HG03159 (cell line): ENCODE data around the gene ARHGAP15.

Experiments used
- ATAC-seq: cut with Tn5 transposase; IDR thresholded peaks from one replicate; pipeline ENCODE4 v1.9.1; 2021; ENCODE audit warnings: mild to moderate bottlenecking, moderate library complexity; ENCODE audit not compliant: unreplicated experiment

Gene ARHGAP15

DNA sequence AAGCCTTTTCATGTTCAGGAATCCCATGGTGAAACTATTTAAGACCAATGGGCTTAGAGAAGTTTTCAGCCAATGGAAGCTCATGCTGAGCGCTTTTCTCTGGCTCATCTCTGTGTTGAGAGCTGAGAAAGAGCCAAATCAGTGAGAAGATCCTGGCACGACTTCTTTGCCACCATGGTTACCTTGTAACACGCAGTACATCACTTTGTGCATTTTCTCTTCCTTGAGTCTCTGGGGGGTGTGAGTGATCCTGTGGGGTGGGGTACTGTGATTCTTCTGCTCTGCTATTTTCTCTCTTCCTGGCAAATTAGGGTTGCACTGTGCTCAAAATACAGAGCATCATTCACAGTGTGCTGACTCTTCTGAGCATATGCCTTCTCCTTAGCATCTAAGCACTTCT, 664.2 kb downstream of the ARHGAP15 start:
- no peak for ATAC-seq

DNA sequence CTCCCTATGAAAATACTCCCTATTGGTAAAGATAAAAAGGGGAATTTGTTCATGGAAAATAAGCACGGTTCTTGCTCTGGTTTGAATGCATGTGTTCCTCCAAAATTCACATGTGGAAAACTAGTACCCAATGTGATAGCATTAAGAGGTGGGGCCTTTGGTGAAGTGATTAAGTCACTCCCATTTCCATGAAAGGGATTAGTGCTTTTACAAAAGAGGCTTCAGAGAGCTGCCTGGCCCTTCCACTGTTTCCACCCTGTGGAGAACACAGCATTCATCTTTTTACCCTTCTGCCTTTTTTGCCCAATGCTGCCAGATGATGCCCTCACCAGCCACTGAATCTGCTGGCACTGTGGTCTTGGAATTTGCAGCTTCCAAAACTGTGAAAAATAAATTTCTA, 666.8 kb downstream of the ARHGAP15 start:
- no peak for ATAC-seq

DNA sequence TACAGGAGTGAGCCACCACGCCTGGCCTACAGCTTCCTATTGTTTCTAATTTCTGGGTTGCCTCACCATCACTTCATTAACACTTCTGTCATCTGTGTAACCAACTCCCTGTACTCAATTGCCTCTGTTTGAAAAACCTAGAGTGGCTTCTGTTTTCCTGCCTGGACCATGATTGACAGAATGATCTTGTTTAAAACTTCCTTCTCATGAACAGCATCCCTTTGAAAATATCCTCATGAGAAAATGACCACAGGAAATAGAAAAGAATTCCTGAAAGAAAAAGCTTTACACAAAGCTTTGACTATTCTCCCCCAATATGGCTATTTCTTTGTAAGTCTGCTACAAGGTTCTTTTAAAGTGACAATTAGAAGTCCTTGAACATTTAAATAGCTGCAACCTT, 672.3 kb downstream of the ARHGAP15 start:
- no peak for ATAC-seq

DNA sequence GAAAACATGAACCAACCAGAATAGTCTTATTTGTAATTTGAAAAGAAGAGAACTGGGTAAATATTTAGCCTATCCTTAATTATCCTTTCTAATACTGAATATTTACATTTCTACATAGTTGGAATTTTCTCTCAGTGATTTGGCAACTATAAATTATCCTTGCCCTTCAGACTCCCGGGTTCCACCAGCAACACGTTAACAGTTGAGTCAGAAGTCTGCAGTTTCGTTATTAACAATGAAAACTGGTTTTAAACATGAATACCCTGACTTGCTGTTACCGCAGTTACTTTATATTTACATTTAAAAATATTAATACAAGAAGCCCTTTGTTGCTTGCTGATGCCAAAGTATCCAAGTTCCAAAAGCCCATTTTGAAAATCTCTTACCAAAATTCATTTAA, 673.0 kb downstream of the ARHGAP15 start:
- no peak for ATAC-seq

DNA sequence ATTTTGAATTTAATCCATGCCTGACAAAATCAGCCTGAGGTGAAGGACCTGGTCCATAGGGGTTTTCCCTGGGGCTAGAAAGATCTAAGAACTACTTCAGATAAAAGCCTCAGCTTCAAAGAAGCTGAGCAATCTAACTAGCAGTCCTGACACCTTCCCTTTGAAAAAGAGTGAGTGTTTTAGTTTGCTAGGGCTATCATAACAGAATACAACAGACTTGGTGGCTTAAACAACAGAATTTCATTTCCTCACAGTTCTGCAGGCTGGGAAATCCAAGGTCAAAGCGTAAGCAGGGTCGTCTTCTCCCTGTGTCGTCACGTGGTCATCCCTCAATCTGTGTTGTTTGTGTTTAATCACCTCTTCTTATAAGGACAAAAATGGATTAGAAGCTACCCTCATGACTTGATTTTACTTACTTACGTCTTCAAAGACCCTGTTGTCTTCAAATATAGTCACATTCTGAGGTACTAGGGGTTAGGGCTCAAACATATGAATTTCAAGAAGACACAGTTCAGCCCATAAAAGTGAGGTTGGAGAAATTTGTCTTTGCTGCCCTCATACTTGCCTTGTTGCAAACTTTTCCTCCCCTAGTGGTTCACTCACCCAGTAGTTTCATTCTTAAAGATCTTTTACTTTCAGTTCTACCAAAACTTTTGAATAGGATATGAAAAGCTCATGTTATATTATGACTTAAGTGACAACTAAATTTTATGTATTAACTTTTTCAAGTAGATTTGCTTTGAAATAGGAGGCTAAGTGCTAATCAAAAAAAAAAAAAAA, 673.8 kb downstream of the ARHGAP15 start:
- ATAC-seq = peak; percentile 85

DNA sequence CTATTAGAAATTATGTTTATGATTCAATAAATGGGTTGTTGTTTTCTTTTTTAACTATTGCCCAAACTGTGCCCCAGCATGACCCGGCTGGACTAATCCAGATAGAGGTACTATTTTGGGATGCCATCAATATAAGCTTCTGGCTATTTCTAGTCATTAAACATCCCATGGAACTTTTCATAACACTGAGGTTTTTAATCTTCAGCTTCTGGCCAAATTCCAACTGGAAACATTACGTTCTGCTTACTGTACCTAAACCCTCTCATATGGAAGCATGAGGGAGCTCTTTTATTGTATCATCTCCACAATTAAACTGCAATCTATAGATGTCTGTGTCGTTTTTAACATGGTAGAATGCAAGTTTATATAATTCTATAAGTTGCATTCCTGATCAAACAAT, 674.7 kb downstream of the ARHGAP15 start:
- no peak for ATAC-seq

DNA sequence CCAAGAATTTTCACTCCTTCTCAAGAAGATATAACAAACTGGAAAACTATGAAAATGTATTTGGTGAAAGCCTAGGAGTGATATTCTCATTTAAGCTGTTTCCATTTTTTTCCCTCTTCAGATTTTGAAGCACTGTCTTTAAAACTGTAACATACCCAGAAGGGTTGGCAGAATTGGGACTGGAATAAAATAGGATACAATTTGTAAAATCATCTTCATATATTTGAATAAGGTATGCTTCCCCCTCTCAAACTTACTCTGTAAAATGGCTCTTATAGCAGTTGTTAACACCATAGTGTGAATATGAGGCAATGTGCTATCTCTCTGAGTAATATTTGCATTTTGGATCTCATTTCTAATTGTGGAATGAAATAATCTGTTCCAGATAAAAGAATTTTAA, 676.4 kb downstream of the ARHGAP15 start:
- no peak for ATAC-seq

DNA sequence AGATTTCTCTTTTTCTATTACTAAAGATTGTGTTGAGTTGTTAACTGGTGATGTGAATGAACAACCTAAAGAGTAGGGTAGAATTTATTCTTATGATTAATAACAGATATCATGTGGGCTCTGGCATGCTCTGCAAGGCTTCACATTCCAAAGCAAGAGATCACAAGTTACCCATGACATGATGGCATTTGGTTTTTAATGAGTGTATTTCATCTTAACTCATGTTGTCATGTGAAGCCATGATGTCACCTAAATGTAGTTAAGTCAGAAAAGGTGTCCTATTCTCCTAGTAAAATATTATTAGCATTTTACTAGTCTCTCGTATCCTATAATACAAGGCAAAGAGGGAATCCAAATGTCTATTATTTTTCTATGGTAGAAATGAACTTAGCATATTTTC, 678.0 kb downstream of the ARHGAP15 start:
- no peak for ATAC-seq

DNA sequence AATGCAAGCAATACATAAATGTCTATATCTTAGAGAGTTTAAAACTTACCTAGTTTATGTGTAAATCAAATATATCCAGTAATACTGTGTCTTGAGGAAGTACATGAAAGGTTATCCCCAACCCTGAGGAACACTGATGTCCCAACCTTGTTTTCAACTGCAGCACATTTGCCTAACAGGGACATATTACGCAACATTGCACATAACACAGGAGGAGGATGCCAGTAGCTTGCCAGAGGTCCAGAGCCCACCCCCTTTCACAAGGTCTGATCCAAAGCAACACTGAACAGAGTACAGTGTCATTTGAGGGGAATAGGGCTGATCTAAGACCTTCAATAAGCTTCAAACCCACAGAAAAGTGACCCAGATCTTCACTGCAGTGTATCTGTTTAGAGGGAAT, 678.5 kb downstream of the ARHGAP15 start:
- ATAC-seq = no peak

DNA sequence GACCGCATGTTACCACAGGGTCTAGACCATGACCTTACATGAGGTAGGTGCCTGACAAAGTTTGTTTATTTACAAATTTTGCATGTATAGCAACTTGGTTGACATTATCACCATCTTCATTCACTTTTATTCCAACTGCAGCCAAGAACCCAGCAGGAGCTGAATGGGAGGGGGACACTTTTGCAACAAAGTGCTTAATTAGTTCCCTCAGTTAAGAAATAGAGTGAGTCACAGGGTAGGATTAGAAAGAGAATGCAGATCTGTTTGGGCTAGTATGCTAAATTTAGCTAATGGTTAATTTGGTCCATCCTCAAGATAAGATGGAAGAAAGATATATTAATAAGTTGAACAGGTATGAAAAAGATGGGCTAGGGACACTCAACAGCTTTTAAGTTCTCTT, 678.9 kb downstream of the ARHGAP15 start:
- ATAC-seq = no peak

DNA sequence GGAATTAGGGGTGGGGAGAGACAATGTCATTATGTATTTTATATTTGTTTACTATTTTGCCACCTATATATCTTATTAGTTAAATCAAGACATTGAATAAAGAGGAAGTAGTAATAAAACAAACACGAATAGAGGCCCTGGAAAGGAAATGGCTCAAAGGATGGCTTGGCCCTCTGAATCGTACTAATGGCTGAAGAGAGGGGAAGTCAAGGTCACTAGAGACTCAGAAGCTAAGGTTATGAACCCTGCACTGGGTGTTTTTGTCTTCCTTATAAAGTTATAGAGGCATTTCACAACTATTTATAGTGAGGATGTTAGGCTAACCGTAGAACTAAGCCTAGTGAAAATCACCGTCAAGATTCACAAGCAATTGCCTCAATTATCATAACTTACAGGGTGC, 685.9 kb downstream of the ARHGAP15 start:
- no peak for ATAC-seq

DNA sequence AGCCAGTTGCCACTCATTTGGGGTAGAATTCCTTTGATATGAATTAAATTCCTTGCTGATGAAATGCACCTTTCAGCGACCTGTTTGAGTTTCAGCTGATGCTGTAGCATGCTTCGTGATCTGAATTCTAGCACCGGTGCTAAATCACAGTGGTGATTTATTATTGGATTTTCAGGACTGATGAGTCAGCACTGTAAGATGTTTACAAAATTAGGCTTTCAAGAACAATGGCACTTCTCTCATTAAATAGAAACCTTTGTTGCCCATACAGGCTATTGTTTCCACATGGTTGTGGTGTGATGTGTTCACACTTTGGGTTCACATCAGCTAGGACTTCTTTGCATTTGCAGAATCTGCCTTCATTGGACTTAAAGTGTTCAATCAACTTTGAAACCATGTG, 687.7 kb downstream of the ARHGAP15 start:
- ATAC-seq = no peak
